RWPE2 (cell line): Measurements from ENCODE around the gene RGL1.

ENCODE experiments used
- ATAC-seq: fragments of 200-7000 bp; cut with Tn5 transposase; 3 replicates; pipeline ENCODE4 v1.9.1; 2021; ENCODE audit warnings: low read depth
- DNase-seq: peaks from one replicate; pipeline ENCODE4 v3.0.0-alpha.2; 2020; ENCODE audit warnings: low spot score
- H3K27ac ChIP-seq: fragments of 450-650 bp; 2 replicates; pipeline ENCODE4 v1.5.1; 2017; ENCODE audit warnings: mild to moderate bottlenecking; ENCODE audit not compliant: poor library complexity, severe bottlenecking
- H3K27me3 ChIP-seq: fragments of 250-450 bp; sonication (Bioruptor Pico); 2 replicates; pipeline ENCODE4 v1.5.1; 2021; ENCODE audit warnings: mild to moderate bottlenecking, moderate library complexity; ENCODE audit not compliant: insufficient read depth, poor library complexity, severe bottlenecking
- H3K36me3 ChIP-seq: fragments of 250-450 bp; sonication (Bioruptor Pico); 2 replicates; pipeline ENCODE4 v1.5.1; 2020; ENCODE audit warnings: low read depth, mild to moderate bottlenecking, moderate library complexity
- H3K4me1 ChIP-seq: fragments of 250-450 bp; sonication (Bioruptor Pico); 2 replicates; pipeline ENCODE4 v1.5.1; 2021; ENCODE audit warnings: mild to moderate bottlenecking, moderate library complexity; ENCODE audit not compliant: insufficient read depth, poor library complexity, severe bottlenecking
- H3K4me3 ChIP-seq: fragments of 250-450 bp; sonication (Bioruptor Pico); 2 replicates; pipeline ENCODE4 v1.5.1; 2021; ENCODE audit warnings: mild to moderate bottlenecking, moderate library complexity; ENCODE audit not compliant: severe bottlenecking
- H3K9me3 ChIP-seq: fragments of 250-450 bp; sonication (Bioruptor Pico); 2 replicates; pipeline ENCODE4 v1.5.1; 2021; ENCODE audit warnings: mild to moderate bottlenecking, moderate library complexity; ENCODE audit not compliant: severe bottlenecking
- TF ChIP-seq, protein P1 (sequence below): fragments of 450-650 bp; IDR thresholded peaks from one replicate; pipeline ENCODE4 v1.5.1; 2017; ENCODE audit warnings: mild to moderate bottlenecking, moderate library complexity; ENCODE audit not compliant: poor library complexity, severe bottlenecking

RGL1 gene

DNA sequence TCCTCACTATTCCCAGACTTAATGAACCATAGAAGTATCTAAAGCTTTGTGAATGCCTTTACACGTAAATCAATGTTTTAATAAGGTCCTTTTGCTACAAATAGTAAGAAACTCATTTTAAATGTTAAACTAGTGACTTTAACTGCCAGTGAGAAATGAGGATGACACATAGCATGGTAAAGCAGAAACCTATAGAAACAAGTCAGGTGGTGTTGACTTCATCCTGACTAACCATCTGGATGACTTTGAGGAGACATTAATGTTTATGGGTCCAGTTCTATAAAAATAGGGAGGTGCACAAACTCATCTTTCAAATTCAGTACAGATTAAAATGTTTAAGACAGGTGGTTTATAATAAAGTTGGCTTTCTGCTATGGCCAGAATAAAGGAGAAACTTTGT, 147.2 kb downstream of the RGL1 start:
- H3K36me3 ChIP-seq = no peaks in the 10 kb centered on the region
- no peaks in the 10 kb centered on the region for H3K27me3 ChIP-seq
- TF ChIP-seq, protein P1, sequence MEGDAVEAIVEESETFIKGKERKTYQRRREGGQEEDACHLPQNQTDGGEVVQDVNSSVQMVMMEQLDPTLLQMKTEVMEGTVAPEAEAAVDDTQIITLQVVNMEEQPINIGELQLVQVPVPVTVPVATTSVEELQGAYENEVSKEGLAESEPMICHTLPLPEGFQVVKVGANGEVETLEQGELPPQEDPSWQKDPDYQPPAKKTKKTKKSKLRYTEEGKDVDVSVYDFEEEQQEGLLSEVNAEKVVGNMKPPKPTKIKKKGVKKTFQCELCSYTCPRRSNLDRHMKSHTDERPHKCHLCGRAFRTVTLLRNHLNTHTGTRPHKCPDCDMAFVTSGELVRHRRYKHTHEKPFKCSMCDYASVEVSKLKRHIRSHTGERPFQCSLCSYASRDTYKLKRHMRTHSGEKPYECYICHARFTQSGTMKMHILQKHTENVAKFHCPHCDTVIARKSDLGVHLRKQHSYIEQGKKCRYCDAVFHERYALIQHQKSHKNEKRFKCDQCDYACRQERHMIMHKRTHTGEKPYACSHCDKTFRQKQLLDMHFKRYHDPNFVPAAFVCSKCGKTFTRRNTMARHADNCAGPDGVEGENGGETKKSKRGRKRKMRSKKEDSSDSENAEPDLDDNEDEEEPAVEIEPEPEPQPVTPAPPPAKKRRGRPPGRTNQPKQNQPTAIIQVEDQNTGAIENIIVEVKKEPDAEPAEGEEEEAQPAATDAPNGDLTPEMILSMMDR = no peak
- ATAC-seq = no peak
- H3K4me3 ChIP-seq = no peak overlapping the region
- H3K9me3 ChIP-seq = no peaks in the 10 kb centered on the region
- DNase-seq = no peak
- no peaks in the 10 kb centered on the region for H3K4me1 ChIP-seq
- H3K27ac ChIP-seq = no peak overlapping the region

DNA sequence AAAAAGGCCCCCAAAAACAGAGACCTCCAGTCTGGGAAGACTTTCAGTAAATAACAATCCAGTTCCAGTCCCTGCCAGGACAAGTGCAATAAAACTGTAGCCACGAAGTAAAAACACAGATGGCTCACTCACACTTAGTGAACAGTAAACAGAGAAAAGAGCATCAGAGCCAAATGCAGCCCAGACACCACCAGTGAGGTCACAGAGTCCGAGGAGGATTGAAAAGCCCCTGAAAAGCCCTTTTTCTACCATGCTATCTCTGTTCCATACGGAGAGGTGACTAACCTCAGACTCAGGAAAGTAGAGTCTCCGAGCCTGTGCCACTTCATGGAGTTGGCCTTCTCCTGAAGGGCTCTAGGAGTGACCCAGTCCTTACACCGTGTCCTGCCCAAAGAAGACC, 148.1 kb downstream of the RGL1 start:
- H3K9me3 ChIP-seq = no peaks in the 10 kb centered on the region
- H3K4me3 ChIP-seq = no peak overlapping the region
- no peaks in the 10 kb centered on the region for H3K4me1 ChIP-seq
- ATAC-seq (no peak), DNase-seq (no peak)
- H3K27me3 ChIP-seq = no peaks in the 10 kb centered on the region
- TF ChIP-seq, protein P1 = no peak
- H3K36me3 ChIP-seq = no peaks in the 10 kb centered on the region
- no peak overlapping the region for H3K27ac ChIP-seq

DNA sequence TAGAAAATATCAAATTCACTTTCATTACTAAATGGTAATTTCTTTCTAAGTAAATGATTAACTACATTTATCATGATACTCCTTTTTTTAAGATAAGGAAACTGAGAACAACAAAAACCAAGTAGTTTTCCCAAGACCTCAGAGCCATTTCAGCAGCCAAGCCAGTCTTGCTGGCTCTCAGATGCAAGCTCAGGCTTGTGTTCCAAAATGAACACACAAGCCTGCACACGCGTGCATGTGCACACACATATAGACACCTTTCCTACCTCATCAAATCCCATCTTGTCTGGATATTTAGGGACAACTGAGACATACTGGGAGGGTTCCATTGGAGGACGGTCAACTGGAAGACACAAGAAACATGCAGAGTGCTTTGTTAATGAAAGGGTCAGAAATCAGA, 149.6 kb downstream of the RGL1 start:
- Histone ChIP-seq H3K27ac (no peak overlapping the region), H3K4me3 (no peak overlapping the region), H3K36me3 (no peaks in the 10 kb centered on the region), H3K27me3 (no peaks in the 10 kb centered on the region), H3K9me3 (no peaks in the 10 kb centered on the region), H3K4me1 (no peaks in the 10 kb centered on the region)
- ATAC-seq (no peak), DNase-seq (no peak)
- TF ChIP-seq, protein P1 = no peak

DNA sequence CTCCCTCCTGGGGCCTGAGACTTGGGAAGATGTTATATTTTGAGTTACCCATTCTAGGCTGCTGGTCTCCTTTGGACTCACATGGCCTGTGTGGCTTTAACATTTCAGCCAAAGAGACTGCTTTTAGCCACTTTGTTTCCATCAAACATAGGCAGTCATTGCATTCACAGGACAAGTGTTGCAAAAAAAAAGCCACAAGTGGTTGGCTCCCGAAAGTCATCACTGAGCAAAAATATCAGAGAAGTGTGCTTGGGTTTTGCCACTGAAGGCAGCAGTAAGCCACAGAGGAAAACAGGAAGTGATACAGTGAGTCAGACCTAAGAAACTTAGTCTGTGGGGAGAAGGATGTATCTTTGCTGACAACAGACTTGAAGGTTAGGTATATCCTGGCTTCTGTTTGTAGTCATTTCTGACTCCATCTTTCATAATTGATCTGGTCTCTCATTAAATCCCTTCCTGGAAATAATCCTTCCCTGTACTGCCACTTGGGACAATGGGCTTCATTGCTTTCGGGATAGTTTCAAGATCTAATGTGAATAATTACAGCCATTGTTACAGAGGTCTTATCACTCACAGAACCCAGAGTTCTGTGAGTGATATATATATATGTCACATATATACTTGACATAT, 151.8 kb downstream of the RGL1 start:
- ATAC-seq = peak; percentile 88
- Histone ChIP-seq H3K4me1 (no peaks in the 10 kb centered on the region), H3K36me3 (no peaks in the 10 kb centered on the region), H3K9me3 (no peaks in the 10 kb centered on the region), H3K27me3 (no peaks in the 10 kb centered on the region), H3K4me3 (no peak overlapping the region), H3K27ac (no peak overlapping the region)
- DNase-seq = no peak
- TF ChIP-seq, protein P1 = peak; percentile 18

DNA sequence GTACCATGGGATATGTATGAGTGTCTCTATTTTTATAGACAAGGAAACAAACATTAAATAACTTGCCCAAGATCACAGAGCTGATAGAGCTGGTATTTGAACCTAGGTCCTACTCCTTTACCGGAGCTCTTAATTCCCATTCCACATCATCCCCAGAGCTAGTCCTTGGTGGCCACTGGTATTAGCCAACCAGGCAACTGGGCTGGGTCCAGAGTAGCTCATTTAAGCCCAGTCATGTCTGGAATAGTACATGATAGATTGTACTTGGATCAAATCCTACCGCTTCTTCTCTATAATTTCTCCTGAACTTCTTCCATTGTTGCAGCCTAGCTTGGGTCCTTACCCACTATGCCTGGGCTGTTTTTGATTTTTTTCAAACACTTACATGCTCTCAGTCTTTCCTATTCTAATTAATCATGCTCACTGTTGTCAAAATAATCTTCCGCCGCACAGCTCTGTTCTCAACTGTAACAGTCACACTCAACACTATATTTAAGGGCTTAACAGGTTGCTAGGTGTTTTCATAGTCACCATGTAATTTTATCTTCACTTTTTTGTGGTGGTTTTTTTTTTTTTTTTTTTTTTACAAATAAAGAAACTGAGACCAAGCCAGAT, 152.4 kb downstream of the RGL1 start:
- Histone ChIP-seq H3K4me1 (no peaks in the 10 kb centered on the region), H3K36me3 (no peaks in the 10 kb centered on the region), H3K9me3 (no peaks in the 10 kb centered on the region), H3K27ac (no peak overlapping the region), H3K4me3 (no peak overlapping the region), H3K27me3 (no peaks in the 10 kb centered on the region)
- TF ChIP-seq, protein P1 = no peak
- DNase-seq = no peak
- no peak for ATAC-seq
